C4-2B (cell line): ENCODE results near the gene NOS3.

Source experiments
- H3K27ac ChIP-seq: fragments of 450-650 bp; 2 replicates; pipeline ENCODE4 v1.5.1; 2017
- CTCF ChIP-seq: fragments of 450-650 bp; conservative IDR thresholded peaks from 2 replicates; pipeline ENCODE4 v1.5.1; 2017; ENCODE audit warnings: mild to moderate bottlenecking
- ZFX ChIP-seq: fragments of 450-650 bp; IDR thresholded peaks from 2 replicates; pipeline ENCODE4 v1.6.1; 2017

The NOS3 gene

GRCh38 chr7:150968056-150968733 lies 22.6 kb upstream of the NOS3 start:
- H3K27ac ChIP-seq: no peak overlapping the region
- TF ChIP-seq CTCF (no peak), ZFX (no peak)

GRCh38 chr7:150968734-150969372 lies 22.0 kb upstream of the NOS3 start:
- TF ChIP-seq CTCF (no peak), ZFX (no peak)
- H3K27ac ChIP-seq: no peak overlapping the region

- no peak for TF ChIP-seq ZFX
- TF ChIP-seq CTCF: no peak
- H3K27ac ChIP-seq: no peak overlapping the region
These were observed 21.3 kb upstream of the NOS3 start for GRCh38 chr7:150969475-150969874.

GRCh38 chr7:150970424-150970823 lies 20.4 kb upstream of the NOS3 start:
- TF ChIP-seq ZFX: no peak
- H3K27ac ChIP-seq: no peak overlapping the region

GRCh38 chr7:150971242-150972022 lies 19.4 kb upstream of the NOS3 start:
- TF ChIP-seq CTCF: no peak
- TF ChIP-seq ZFX: no peak

GRCh38 chr7:150972023-150972468 lies 18.8 kb upstream of the NOS3 start:
- TF ChIP-seq CTCF (no peak), ZFX (no peak)
- no peak overlapping the region for H3K27ac ChIP-seq

More at GRCh38 chr7:150971242-150972022, 19.4 kb upstream of the NOS3 start:
- H3K27ac ChIP-seq: no peak overlapping the region

- H3K27ac ChIP-seq: no peak overlapping the region
- TF ChIP-seq ZFX (no peak), CTCF (no peak)
These were observed 18.1 kb upstream of the NOS3 start for GRCh38 chr7:150972741-150973140.
